GM23338 (cell line): ENCODE results near the gene TRIM45.

Experiments
- CREB1 ChIP-seq: fragments of 250-450 bp; sonication (Bioruptor Pico); IDR thresholded peaks from 2 replicates; pipeline ENCODE4 v1.5.0; 2020; ENCODE audit warnings: low read depth, mild to moderate bottlenecking, moderate library complexity
- ETS1 ChIP-seq: IDR thresholded peaks from 2 replicates; pipeline ENCODE4 v1.6.1; 2016; ENCODE audit warnings: antibody characterized with exemption
- EZH2 ChIP-seq: fragments of 200-600 bp; sonication (generic); IDR thresholded peaks from one replicate; pipeline ENCODE4 v1.8.0; 2017; ENCODE audit warnings: antibody characterized with exemption, mild to moderate bottlenecking, low read depth; ENCODE audit not compliant: unreplicated experiment
- EZH2phosphoT487 ChIP-seq: fragments of 200-600 bp; sonication (generic); IDR thresholded peaks from one replicate; pipeline ENCODE4 v1.8.1; 2018; ENCODE audit warnings: antibody characterized with exemption; ENCODE audit not compliant: unreplicated experiment
- JUNB ChIP-seq: IDR thresholded peaks from one replicate; pipeline ENCODE4 v1.6.1; 2016; ENCODE audit warnings: antibody characterized with exemption; ENCODE audit not compliant: unreplicated experiment
- NANOG ChIP-seq: IDR thresholded peaks from 2 replicates; pipeline ENCODE4 v1.6.1; 2016; ENCODE audit warnings: antibody characterized with exemption, borderline replicate concordance
- POLR2AphosphoS5 ChIP-seq: IDR thresholded peaks from 2 replicates; pipeline ENCODE4 v1.6.1; 2016; ENCODE audit warnings: antibody characterized with exemption, low read depth
- REST ChIP-seq: IDR thresholded peaks from one replicate; pipeline ENCODE4 v1.6.1; 2018; ENCODE audit warnings: antibody characterized with exemption; ENCODE audit not compliant: unreplicated experiment
- STAT1 ChIP-seq: IDR thresholded peaks from one replicate; pipeline ENCODE4 v1.6.1; 2016; ENCODE audit warnings: antibody characterized with exemption; ENCODE audit not compliant: unreplicated experiment
- ZNF114 ChIP-seq: fragments of 250-450 bp; sonication (Bioruptor Pico); IDR thresholded peaks from 2 replicates; pipeline ENCODE4 v1.5.0; 2020; ENCODE audit warnings: mild to moderate bottlenecking, moderate library complexity
- ZNF331 ChIP-seq: fragments of 250-450 bp; sonication (Bioruptor Pico); IDR thresholded peaks from 2 replicates; pipeline ENCODE4 v1.5.0; 2020; ENCODE audit warnings: low read depth, mild to moderate bottlenecking, moderate library complexity
- ZNF462 ChIP-seq: fragments of 250-450 bp; sonication (Bioruptor Pico); IDR thresholded peaks from 2 replicates; pipeline ENCODE4 v1.5.0; 2020; ENCODE audit warnings: mild to moderate bottlenecking, moderate library complexity
- TF ChIP-seq, protein P1 (sequence below), 2 experiments: fragments of 200-600 bp in 1 of 2; sonication (generic) in 1 of 2; conservative IDR thresholded peaks; 2 replicates each; pipeline versions ENCODE4 v1.5.1 to v1.6.1; 2016 to 2017; ENCODE audit warnings: antibody characterized with exemption in 2 of 2, low read depth in 2 of 2, mild to moderate bottlenecking in 2 of 2, moderate library complexity in 1 of 2

- TF ChIP-seq, protein P1, sequence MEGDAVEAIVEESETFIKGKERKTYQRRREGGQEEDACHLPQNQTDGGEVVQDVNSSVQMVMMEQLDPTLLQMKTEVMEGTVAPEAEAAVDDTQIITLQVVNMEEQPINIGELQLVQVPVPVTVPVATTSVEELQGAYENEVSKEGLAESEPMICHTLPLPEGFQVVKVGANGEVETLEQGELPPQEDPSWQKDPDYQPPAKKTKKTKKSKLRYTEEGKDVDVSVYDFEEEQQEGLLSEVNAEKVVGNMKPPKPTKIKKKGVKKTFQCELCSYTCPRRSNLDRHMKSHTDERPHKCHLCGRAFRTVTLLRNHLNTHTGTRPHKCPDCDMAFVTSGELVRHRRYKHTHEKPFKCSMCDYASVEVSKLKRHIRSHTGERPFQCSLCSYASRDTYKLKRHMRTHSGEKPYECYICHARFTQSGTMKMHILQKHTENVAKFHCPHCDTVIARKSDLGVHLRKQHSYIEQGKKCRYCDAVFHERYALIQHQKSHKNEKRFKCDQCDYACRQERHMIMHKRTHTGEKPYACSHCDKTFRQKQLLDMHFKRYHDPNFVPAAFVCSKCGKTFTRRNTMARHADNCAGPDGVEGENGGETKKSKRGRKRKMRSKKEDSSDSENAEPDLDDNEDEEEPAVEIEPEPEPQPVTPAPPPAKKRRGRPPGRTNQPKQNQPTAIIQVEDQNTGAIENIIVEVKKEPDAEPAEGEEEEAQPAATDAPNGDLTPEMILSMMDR (conservative IDR thresholded peaks at IDR 0.05; ENCODE audit: low read depth in 2 of 2): no peak
- no peak for TF ChIP-seq REST
- no peak for TF ChIP-seq EZH2phosphoT487
- TF ChIP-seq POLR2AphosphoS5: no peak
- TF ChIP-seq ZNF462: no peak
- no peak for TF ChIP-seq EZH2
- TF ChIP-seq CREB1 (CRISPR knock-in tag): no peak
- no peak for TF ChIP-seq ETS1
- TF ChIP-seq JUNB: no peak
- no peak for TF ChIP-seq STAT1
- TF ChIP-seq ZNF114 (CRISPR knock-in tag): no peak
- TF ChIP-seq NANOG: no peak
- no peak for TF ChIP-seq ZNF331
Measured at GRCh38 chr1:117068580-117068979, 53.0 kb downstream of the TRIM45 start.
